ENCODE results near the gene POLR3H. TPM values are rescaled to one million over a fixed set of nuclear protein-coding genes. Genes with fewer than 3 reads are reported as not detected.

The POLR3H gene
- total and polyA plus RNA-seq, 2 donors (not counting 3 experiments of a cell fraction or from before 2014, with no cell fraction given) = 31.2 to 39.4 TPM

GRCh38 chr22:41540006-41540315 is 4.3 kb downstream of the POLR3H start:
- H3K79me2 ChIP-seq (ENCODE audit: control insufficient read depth, insufficient read depth, low read length) = peaks cover 42% of the 10 kb centered on the region
- peaks cover 0 to 9% of the 10 kb centered on the region in 2 experiments for H3K36me3 ChIP-seq (ENCODE audit: control insufficient read depth in 2 of 2, extremely low read depth in 1 of 2, insufficient read depth in 2 of 2, low read length in 2 of 2)
- intact Hi-C loops (cut with micrococcal nuclease) (no loop called here), dilution Hi-C loops (cut with MboI; ENCODE audit: extremely low pct_ligation_motif_present, low sequenced_read_pairs) (no loop called here)
- TF ChIP-seq GATA2 (IDR thresholded peaks at IDR 0.05; ENCODE audit: insufficient read depth, insufficient read length, low read depth, low read length) (no peak), POLR2AphosphoS5 (IDR thresholded peaks at IDR 0.05; ENCODE audit: insufficient read depth, low read depth, low read length) (no peak), EZH2 (IDR thresholded peaks at IDR 0.05; ENCODE audit: borderline replicate concordance, low read depth, low read length, severe bottlenecking) (no peak), FOS (IDR thresholded peaks at IDR 0.05; ENCODE audit: borderline replicate concordance, insufficient read depth, low read length) (no peak), POLR2A (IDR thresholded peaks at IDR 0.05; ENCODE audit: low read depth, low read length) (no peak), MYC (IDR thresholded peaks at IDR 0.05; ENCODE audit: low read depth, low read length) (no peak), JUN (IDR thresholded peaks at IDR 0.05; ENCODE audit: borderline replicate concordance, insufficient read depth, insufficient read length, low read depth) (no peak)
- TF ChIP-seq, protein P1, sequence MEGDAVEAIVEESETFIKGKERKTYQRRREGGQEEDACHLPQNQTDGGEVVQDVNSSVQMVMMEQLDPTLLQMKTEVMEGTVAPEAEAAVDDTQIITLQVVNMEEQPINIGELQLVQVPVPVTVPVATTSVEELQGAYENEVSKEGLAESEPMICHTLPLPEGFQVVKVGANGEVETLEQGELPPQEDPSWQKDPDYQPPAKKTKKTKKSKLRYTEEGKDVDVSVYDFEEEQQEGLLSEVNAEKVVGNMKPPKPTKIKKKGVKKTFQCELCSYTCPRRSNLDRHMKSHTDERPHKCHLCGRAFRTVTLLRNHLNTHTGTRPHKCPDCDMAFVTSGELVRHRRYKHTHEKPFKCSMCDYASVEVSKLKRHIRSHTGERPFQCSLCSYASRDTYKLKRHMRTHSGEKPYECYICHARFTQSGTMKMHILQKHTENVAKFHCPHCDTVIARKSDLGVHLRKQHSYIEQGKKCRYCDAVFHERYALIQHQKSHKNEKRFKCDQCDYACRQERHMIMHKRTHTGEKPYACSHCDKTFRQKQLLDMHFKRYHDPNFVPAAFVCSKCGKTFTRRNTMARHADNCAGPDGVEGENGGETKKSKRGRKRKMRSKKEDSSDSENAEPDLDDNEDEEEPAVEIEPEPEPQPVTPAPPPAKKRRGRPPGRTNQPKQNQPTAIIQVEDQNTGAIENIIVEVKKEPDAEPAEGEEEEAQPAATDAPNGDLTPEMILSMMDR (IDR thresholded peaks at IDR 0.05; ENCODE audit: extremely low read depth in 1 of 2, insufficient read depth in 1 of 2, low read depth in 1 of 2, low read length in 2 of 2) = no peak
- TF ChIP-seq, protein P2, sequence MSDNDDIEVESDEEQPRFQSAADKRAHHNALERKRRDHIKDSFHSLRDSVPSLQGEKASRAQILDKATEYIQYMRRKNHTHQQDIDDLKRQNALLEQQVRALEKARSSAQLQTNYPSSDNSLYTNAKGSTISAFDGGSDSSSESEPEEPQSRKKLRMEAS (IDR thresholded peaks at IDR 0.05; ENCODE audit: insufficient read depth, insufficient read length) = no peak
- no peak for FAIRE-seq
- ChIA-PET POLR2A (interaction anchor here (1.4 kb wide), 1 partner anchor 17 kb away, joined by 4 read pairs; no protein-coding TSS in a partner anchor), CTCF (interaction anchor here (1.2 kb wide), 1 partner anchor 136 kb away, joined by 3 read pairs; no protein-coding TSS in a partner anchor)
- no peaks in the 10 kb centered on the region for H3K27me3 ChIP-seq (ENCODE audit: control insufficient read depth in 2 of 2, insufficient read depth in 2 of 2, low read length in 2 of 2)
- DNase-seq (ENCODE audit: low read depth, low spot score) = no peak
- H3K9ac ChIP-seq (replicated peaks; ENCODE audit: extremely low read depth, insufficient read depth, low read length) = no peak overlapping the region
- no peaks in the 10 kb centered on the region for H3K9me1 ChIP-seq (replicated peaks; ENCODE audit: control insufficient read depth, extremely low read depth, insufficient read depth, low read length)
- no peaks in the 10 kb centered on the region for H4K20me1 ChIP-seq (replicated peaks; ENCODE audit: control insufficient read depth, extremely low read depth, insufficient read depth, low read length)
- H3K27ac ChIP-seq (ENCODE audit: insufficient read depth, low read depth, low read length) = no peak overlapping the region
- H3K4me1 ChIP-seq (ENCODE audit: control insufficient read depth, extremely low read depth, insufficient read depth, low read length) = peaks cover 11% of the 10 kb centered on the region
- no peak overlapping the region for H3K4me3 ChIP-seq (replicated peaks in 1 of 3; ENCODE audit: insufficient read depth in 1 of 3, low read depth in 1 of 3, low read length in 3 of 3)
- no TSS peak for BruUV-seq (replicated peaks)
- no peak overlapping the region for H3K4me2 ChIP-seq (ENCODE audit: insufficient read depth, low read length)
- H2AFZ ChIP-seq (ENCODE audit: low read depth, low read length) = no peak overlapping the region
- no peaks in the 10 kb centered on the region for H3K9me3 ChIP-seq (replicated peaks; ENCODE audit: control insufficient read depth, insufficient read depth, low read length)

All from endothelial cell of umbilical vein (primary cell).